Measurements from ENCODE around the gene ZBTB40.

Gene ZBTB40

GRCh38 chr1:22471610-22472009 is 20.0 kb downstream of the ZBTB40 start:
- no peak for DNase-seq (ENCODE audit: low spot score)

- no peak for DNase-seq (ENCODE audit: low spot score)
Measured at GRCh38 chr1:22472596-22472995, 20.9 kb downstream of the ZBTB40 start.

GRCh38 chr1:22473952-22474351 is 22.3 kb downstream of the ZBTB40 start:
- no peak for DNase-seq (ENCODE audit: low spot score)

- no peak for DNase-seq (ENCODE audit: low spot score)
Measured at GRCh38 chr1:22476566-22476965, 24.9 kb downstream of the ZBTB40 start.

- DNase-seq (ENCODE audit: low spot score) = no peak
Measured at GRCh38 chr1:22483121-22483520, 31.5 kb downstream of the ZBTB40 start.

GRCh38 chr1:22484706-22485345 is 33.2 kb downstream of the ZBTB40 start:
- no peak for DNase-seq (ENCODE audit: low spot score)

- no peak for DNase-seq (ENCODE audit: low spot score)
Measured at GRCh38 chr1:22485431-22485830, 33.8 kb downstream of the ZBTB40 start.

GRCh38 chr1:22487781-22488180 is 36.1 kb downstream of the ZBTB40 start:
- DNase-seq (ENCODE audit: low spot score) = no peak

GRCh38 chr1:22488319-22488718 is 36.7 kb downstream of the ZBTB40 start:
- no peak for DNase-seq (ENCODE audit: low spot score)

GRCh38 chr1:22489278-22489677 is 37.6 kb downstream of the ZBTB40 start:
- no peak for DNase-seq (ENCODE audit: low spot score)

- no peak for DNase-seq (ENCODE audit: low spot score)
Measured at GRCh38 chr1:22489823-22490222, 38.2 kb downstream of the ZBTB40 start.

- no peak for DNase-seq (ENCODE audit: low spot score)
Measured at GRCh38 chr1:22490309-22490708, 38.7 kb downstream of the ZBTB40 start.

- DNase-seq (ENCODE audit: low spot score) = peak; percentile 13
Measured at GRCh38 chr1:22491995-22492715, 40.5 kb downstream of the ZBTB40 start.

- peak; percentile 7 for DNase-seq (ENCODE audit: low spot score)
Measured at GRCh38 chr1:22494144-22494543, 42.5 kb downstream of the ZBTB40 start.

GRCh38 chr1:22494943-22495579 is 43.4 kb downstream of the ZBTB40 start:
- DNase-seq (ENCODE audit: low spot score) = no peak

GRCh38 chr1:22496536-22497160 is 45.0 kb downstream of the ZBTB40 start:
- no peak for DNase-seq (ENCODE audit: low spot score)

- no peak for DNase-seq (ENCODE audit: low spot score)
Measured at GRCh38 chr1:22498463-22498862, 46.8 kb downstream of the ZBTB40 start.

GRCh38 chr1:22500058-22500457 is 48.4 kb downstream of the ZBTB40 start:
- no peak for DNase-seq (ENCODE audit: low spot score)

- DNase-seq (ENCODE audit: low spot score) = peak; percentile 33
Measured at GRCh38 chr1:22500471-22500870, 48.8 kb downstream of the ZBTB40 start.

- DNase-seq (ENCODE audit: low spot score) = no peak
Measured at GRCh38 chr1:22502202-22502601, 50.6 kb downstream of the ZBTB40 start.

GRCh38 chr1:22503721-22504410 is 52.2 kb downstream of the ZBTB40 start:
- DNase-seq (ENCODE audit: low spot score) = no peak

- DNase-seq (ENCODE audit: low spot score) = no peak
Measured at GRCh38 chr1:22506130-22506692, 54.6 kb downstream of the ZBTB40 start.

Data from Ammon's horn (tissue), 1 donor.